ENCODE results near the gene VIP.
"Not testable (repeated sequence)": the region's sequence is repeated elsewhere in the genome, so short reads cannot be mapped to it uniquely, and the experiment has no call there.

VIP gene

DNA sequence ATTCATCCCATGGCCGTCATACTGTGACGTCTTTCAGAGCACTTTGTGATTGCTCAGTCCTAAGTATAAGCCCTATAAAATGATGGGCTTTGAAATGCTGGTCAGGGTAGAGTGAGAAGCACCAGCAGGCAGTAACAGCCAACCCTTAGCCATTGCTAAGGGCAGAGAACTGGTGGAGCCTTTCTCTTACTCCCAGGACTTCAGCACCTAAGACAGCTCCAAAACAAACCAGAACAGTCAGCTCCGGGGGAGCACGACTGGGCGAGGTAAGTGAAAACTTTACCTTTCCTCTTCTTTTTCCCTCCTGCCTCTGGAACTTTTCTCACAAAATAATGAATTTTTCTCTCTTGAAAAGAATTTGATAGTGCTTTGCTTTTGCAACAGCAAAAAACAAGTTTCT lies at the start of gene VIP:
Gene VIP, plus strand, starts transcription at position 104 of the 400 bp plus-strand sequence. CDS start 1,381 bp downstream, outside the sequence.
- DNase-seq: no peak

DNA sequence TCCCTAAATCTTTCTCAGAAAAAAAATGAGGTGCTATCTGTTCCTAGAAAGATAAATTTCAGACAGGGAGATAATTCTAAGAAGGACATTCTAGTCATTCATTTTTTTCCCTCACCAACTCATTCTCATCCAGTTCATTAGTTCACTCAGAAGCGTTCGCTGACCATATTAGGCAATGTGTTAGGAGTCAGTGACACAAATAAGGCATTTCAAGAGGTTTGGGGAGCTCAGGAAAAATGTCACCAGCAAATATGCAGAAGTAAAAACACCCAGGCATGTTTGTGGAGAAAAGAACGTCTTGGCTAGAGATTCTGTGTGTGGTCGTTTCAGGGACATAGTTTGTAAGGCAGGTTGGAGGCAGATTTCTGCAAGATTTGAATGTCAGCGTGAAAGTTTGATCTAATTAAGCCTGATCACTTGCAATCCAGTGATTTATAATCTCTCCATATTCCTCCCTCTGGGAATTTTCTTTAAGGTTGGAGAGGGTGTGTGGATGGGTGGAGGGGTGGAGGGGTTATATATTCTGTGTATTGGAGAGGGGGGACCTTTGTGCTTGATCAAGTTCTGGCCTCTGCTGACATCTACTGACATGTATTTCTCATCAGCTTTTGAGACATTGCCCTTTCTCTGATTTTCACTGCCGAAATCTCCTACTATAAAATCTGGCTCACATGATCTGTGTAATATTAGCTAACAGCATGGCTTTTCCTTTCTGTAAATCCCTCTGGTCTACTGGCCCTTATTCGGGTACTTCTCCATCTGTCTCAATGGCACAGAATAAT lies 49.3 kb upstream of the VIP start:
- no peak for DNase-seq

GRCh38 chr6:152701863-152702401 lies 48.7 kb upstream of the VIP start:
- DNase-seq: no peak

DNA sequence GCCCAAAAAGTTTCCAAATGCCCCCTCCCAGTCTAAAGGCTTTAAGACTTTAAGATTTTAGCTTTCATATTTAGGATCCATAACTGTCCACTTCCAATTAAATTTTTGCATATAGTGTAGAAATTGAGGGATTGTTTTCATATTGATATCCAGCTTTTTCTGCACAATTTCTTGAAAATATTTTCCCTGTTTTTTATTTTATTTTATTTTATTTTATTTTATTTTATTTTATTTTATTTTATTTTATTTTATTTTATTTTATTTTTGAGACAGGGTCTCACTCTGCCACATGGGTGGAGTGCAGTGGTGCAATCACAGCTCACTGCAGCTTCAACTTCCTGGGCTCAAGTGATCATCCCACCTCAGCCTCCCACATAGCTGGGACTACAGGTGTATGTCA lies 46.8 kb upstream of the VIP start:
- not testable (repeated sequence) for DNase-seq

DNA sequence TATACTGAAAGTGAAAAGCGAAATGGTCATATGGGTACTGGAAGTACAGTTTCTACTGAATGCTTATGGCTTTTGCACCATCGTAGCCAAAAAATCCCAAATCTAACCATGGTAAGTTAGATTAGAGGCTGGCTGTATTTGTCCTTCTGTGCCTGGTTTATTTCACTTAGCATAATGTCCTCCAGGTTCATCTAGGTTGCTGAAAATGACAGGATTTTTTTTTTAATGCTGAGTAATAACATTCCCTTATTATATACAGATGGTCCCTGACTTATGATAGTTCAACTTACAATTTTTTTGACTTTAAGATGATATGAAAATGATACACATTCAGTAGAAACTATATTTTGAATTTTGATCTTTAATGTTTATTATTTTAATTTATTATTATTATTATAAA lies 45.3 kb upstream of the VIP start:
- no peak for DNase-seq

GRCh38 chr6:152716322-152716721 lies 34.3 kb upstream of the VIP start:
- DNase-seq: no peak

GRCh38 chr6:152720974-152721373 lies 29.6 kb upstream of the VIP start:
- no peak for DNase-seq

- no peak for DNase-seq
Observed at GRCh38 chr6:152721956-152722355, 28.6 kb upstream of the VIP start.

DNA sequence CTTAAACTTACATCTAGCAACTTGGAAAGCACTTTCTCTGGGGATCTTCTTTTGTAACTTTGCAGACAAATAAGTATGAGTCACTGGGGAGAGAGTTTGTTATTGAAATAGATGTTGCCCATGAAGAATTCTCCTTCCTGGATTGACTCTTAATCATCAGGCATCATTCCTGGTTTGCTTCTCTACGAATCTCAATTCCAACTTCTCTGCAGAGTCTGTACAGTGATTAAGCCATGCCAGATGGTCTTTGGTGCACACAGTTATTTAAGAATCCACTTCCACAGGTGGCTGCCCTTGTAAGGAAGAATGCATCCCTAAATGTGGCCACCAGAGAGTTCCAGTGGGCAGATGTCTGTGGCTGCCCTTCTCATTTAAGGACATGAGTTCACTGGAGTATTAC lies 27.2 kb upstream of the VIP start:
- no peak for DNase-seq

DNA sequence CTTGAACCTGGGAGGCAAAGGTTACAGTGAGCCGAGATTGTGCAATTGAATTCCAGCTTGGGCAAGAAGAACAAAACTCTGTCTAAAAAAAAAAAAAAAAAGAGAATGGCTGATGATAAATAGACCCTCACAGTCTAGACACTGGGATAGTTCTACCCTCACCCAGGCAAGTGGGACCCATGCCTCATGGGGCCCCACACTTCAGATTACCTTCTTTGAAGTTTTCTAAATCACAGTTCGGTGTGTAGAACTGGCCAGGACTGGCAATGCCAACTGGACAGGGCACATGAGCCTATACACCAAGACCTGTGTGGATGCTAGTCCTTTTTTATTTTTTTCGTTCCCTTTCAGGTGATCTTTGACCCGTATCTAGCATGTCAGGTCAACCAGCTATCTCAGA lies 24.3 kb upstream of the VIP start:
- no peak for DNase-seq

- DNase-seq: no peak
Observed at GRCh38 chr6:152727507-152727906, 23.1 kb upstream of the VIP start.

- DNase-seq: no peak
Observed at GRCh38 chr6:152734630-152735029, 16.0 kb upstream of the VIP start.

- DNase-seq: no peak
Observed at GRCh38 chr6:152736687-152737273, 13.8 kb upstream of the VIP start.

DNA sequence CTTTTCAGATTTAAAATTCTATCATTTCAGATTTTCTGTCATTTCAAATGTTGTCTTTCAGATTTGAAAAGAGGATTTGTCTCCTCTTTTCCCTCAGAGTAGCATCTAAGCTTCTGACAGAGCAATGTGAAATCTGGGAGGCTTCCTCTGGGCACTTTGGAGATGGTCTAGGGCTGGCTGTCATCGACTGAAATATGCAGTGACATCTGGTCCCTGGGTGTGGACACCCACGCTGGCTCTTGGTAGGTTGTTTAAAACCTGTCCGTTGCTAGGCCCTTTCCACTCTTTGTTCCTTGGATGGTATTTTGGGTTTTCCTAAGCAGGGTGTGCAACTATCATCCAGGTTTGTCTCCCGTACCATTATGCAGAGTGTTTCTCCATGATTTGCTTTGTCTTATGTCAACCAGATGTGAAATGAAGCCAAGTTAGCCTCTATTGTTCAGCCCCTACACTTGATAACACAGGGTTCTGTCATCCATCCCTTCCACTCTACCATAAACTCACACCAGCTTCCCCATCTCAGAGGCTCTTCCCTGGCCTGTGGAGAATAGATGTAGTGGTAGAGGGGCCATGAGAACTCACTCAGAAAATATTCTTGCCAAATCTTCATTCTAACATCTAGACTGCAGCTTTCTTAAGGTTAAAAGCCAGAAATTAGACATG lies 5.0 kb upstream of the VIP start:
- DNase-seq: no peak

DNA sequence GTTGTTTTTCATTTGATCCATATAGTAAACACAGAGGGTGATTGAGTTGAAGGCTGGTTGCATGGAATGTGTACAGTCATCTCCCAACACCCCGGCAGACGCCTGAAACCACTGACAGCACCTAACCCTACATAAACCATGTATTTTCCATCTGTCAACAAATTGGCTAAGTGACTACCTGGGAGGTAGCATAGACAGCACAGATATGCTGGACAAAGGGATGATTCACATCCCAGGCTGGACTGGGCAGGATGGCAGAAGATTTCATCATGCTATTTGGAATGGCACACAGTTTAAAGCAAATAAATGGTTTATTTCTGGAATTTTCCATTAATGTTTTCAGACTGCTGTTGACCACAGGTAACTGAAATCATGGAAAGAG lies 4.4 kb upstream of the VIP start:
- no peak for DNase-seq

GRCh38 chr6:152748843-152749242 lies 1.8 kb upstream of the VIP start:
- DNase-seq: no peak

- no peak for DNase-seq
Observed at GRCh38 chr6:152749336-152749735, 1.3 kb upstream of the VIP start.

GRCh38 chr6:152765331-152765730 lies 14.7 kb downstream of the VIP start:
- DNase-seq: no peak

- no peak for DNase-seq
Observed at GRCh38 chr6:152769159-152769558, 18.6 kb downstream of the VIP start.

GRCh38 chr6:152769993-152770392 lies 19.4 kb downstream of the VIP start:
- DNase-seq: no peak

- no peak for DNase-seq
Observed at GRCh38 chr6:152771061-152771687, 20.6 kb downstream of the VIP start.

DNA sequence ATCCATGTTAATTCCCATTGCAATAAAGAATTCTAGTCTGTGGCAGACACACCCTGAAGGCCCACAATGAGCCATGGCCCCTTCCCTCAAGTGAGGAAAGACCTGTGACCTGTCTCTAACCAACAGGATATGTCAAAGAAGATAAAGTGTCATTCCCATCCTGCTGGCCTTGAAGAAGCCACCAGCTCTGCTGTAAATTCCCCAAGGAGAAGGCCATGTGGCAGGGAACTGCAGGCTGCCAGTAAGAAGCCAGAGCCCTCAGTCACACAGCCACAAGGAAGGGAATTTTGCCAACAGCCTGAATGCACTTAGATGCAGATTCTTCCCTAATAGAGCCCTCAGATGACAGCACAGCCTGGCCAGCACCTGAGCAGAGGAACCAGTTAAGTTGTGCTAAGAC lies 24.8 kb downstream of the VIP start:
- no peak for DNase-seq

DNA sequence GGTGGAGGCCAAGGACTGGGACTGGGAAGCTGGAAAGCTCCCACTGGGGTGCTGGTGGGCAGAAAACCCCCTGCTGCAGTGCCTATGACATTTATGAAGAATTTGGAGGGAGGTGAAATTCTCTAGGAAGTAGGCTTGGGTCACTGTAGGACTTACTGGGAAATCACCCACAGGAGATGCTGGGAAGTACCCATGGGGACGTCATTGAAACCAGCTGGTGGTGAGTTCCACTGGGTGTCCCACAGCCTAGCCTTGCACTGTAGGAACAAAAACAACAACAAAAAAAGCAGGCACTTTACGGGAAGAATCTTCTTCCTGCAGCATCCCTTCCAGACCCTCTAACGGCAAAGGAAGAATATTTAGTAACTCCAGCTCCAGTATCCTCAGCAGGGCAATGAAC lies 26.2 kb downstream of the VIP start:
- no peak for DNase-seq

All from stimulated activated CD4-positive, alpha-beta T cell treated with anti-CD3 and anti-CD28 coated beads, Interleukin-4, amount 100 ng/mL, for 4 hours (primary cell).